Measurements from ENCODE around the gene TBC1D17. TPM values are rescaled to one million over a fixed set of nuclear protein-coding genes. Genes with fewer than 3 reads are reported as not detected.

TBC1D17 gene
- total and polyA plus RNA-seq, 9 donors: 5.1 to 41.7 (median 36.8) TPM

DNA sequence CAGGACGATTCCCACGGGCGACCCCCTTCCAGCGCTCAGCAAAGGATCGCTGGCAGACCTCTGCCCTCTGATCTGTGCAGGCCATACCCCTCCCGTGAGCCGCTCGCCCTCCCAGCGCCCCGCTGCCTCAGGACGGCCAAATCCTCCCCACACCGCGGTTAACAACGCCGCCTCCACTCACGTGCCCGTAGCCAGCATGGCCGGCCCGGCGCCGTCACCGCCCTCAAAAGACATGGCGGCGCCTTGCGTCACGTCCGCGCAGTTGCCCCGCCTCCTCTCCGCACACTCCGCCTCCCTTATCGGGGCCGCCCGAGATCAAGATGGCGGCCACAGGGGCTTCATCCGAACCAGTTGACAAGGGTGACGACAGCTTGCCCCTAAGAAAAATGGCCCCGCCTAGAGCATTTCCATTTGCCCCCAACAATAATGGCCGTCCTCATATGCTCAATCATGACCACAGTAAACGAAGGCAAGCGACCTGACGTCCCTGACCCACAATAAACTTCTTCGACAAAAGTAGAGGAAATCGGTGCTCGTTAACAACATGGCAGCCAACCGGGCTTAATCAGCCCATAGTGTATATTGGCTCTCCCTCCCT lies 981 bp upstream of the TBC1D17 start:
- Histone ChIP-seq H3K27me3 (ENCODE audit: control insufficient read depth, insufficient read depth, low read length) (no peaks in the 10 kb centered on the region), H3K9me3 (replicated peaks; ENCODE audit: control insufficient read depth, low read depth, low read length) (no peaks in the 10 kb centered on the region), H3K4me3 (ENCODE audit: low read length) (peak overlapping the region; percentile 87), H3K36me3 (ENCODE audit: control insufficient read depth, insufficient read depth, low read length) (peaks cover 43% of the 10 kb centered on the region), H3K27ac (ENCODE audit: low read length) (peak overlapping the region; percentile 99), H3K4me1 (ENCODE audit: control insufficient read depth, insufficient read depth, low read length) (peaks cover 24% of the 10 kb centered on the region)
- DNase-seq: peak; percentile 100
- 0% methylated on average over 45 of the region's 46 CpGs for WGBS (ENCODE audit: insufficient coverage)

DNA sequence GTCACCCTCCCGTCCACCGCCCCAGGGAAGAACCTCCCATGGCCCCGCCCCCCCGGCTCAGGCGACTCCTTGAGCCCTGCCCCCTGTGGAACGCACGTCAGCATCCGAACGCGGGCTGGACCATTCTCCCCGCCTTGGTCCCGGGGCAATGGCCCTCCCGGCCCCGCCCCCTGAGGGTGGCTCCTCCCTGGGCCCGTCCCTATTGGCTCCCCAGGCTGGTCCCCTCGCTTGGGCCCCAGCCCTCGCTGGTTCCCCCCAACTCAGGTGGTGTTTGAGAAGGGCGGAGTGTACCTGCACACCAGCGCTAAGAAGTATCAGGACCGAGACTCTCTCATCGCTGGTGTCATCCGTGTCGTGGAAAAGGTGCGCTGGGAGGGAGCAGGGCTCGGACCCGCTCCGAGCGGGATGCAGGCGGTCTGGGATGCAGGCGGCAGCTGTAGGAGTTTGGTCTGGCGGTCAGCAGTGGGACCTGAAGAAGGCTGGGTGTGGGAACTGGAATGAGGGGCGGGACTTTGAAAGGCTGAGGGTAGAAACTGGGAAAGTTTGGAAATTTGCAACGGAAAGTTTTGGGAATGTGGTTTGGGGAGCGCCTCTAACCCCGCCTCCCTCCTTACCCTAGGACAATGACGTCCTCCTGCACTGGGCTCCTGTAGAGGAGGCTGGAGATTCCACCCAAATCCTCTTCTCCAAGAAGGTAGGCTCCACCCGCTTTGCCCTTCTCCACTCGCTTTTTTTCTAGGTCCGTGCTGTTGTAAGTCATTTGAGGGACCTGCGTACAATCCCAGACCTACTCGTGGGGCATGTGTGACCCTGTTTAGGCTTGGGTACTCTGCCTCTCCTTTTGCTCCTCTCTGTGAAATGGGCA lies 609 bp downstream of the TBC1D17 start:
- peaks cover 55% of the 10 kb centered on the region for H3K36me3 ChIP-seq (ENCODE audit: control insufficient read depth, insufficient read depth, low read length)
- peaks cover 24% of the 10 kb centered on the region for H3K4me1 ChIP-seq (ENCODE audit: control insufficient read depth, insufficient read depth, low read length)
- WGBS (ENCODE audit: insufficient coverage): 2% methylated on average over 34 of the region's 41 CpGs
- peak overlapping the region; percentile 87 for H3K4me3 ChIP-seq (ENCODE audit: low read length)
- no peaks in the 10 kb centered on the region for H3K27me3 ChIP-seq (ENCODE audit: control insufficient read depth, insufficient read depth, low read length)
- no peaks in the 10 kb centered on the region for H3K9me3 ChIP-seq (replicated peaks; ENCODE audit: control insufficient read depth, low read depth, low read length)
- peak overlapping the region; percentile 99 for H3K27ac ChIP-seq (ENCODE audit: low read length)
- peak; percentile 99 for DNase-seq

DNA sequence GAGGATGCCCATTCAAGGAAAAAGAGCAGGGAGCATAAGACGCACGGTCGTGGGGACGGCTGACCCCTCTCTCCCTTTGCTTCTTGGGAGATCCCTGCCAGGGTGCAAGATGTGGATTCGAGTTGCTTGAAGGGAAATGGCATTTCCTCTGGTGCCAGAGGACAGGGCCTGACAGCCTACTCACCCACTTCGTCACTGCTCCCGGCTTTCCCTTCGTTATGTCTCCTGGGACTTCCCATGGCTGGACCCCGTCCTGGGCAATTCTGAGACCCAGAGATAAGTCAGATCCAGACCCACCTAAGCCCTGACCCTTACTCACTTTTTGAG lies 1.2 kb downstream of the TBC1D17 start:
- 80% methylated on average over 6 of the region's 9 CpGs for WGBS (ENCODE audit: insufficient coverage)
- Histone ChIP-seq H3K4me3 (ENCODE audit: low read length) (no peak overlapping the region), H3K36me3 (ENCODE audit: control insufficient read depth, insufficient read depth, low read length) (peaks cover 61% of the 10 kb centered on the region), H3K4me1 (ENCODE audit: control insufficient read depth, insufficient read depth, low read length) (peaks cover 24% of the 10 kb centered on the region), H3K9me3 (replicated peaks; ENCODE audit: control insufficient read depth, low read depth, low read length) (no peaks in the 10 kb centered on the region), H3K27ac (ENCODE audit: low read length) (peak overlapping the region; percentile 99), H3K27me3 (ENCODE audit: control insufficient read depth, insufficient read depth, low read length) (no peaks in the 10 kb centered on the region)
- DNase-seq: peak; percentile 52

DNA sequence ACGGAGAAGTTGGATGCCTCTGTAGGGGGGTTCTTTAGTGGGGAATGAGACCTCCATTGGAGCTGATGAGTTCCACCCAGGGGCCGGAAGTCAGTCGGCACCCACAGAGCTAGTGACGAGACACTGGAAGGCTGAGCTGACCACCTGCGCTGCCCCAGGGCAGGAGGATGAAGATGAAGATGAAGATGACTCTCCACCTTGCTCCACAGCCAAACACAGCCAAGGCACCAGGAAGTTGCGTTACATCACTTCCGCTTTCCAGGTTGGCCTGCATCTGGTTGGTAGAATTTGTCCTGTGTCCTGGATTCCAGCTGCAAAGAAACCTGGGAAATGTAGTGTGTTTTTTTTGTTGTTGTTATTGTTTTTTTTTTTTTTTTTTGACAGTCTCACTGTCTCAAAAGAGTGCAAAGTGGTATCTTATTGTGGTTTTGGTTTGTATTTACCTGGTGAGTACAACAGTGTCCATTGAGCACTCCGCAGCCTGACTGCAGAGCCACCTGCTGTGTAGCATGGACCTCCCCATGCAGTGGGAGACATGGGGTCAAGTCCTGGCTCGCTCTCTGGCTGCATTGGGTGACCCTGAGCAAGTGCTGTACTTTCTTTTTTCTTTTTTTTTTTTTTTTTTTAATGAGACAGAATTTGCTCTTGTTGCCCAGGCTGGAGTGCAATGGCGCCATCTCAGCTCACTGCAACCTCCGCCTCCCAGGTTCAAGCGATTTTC lies 1.9 kb downstream of the TBC1D17 start:
- H3K9me3 ChIP-seq (replicated peaks; ENCODE audit: control insufficient read depth, low read depth, low read length): no peaks in the 10 kb centered on the region
- peaks cover 24% of the 10 kb centered on the region for H3K4me1 ChIP-seq (ENCODE audit: control insufficient read depth, insufficient read depth, low read length)
- H3K27ac ChIP-seq (ENCODE audit: low read length): no peak overlapping the region
- H3K27me3 ChIP-seq (ENCODE audit: control insufficient read depth, insufficient read depth, low read length): no peaks in the 10 kb centered on the region
- WGBS (ENCODE audit: insufficient coverage): 92% methylated on average over 4 of the region's 12 CpGs
- peaks cover 61% of the 10 kb centered on the region for H3K36me3 ChIP-seq (ENCODE audit: control insufficient read depth, insufficient read depth, low read length)
- DNase-seq: peak; percentile 55
- no peak overlapping the region for H3K4me3 ChIP-seq (ENCODE audit: low read length)

DNA sequence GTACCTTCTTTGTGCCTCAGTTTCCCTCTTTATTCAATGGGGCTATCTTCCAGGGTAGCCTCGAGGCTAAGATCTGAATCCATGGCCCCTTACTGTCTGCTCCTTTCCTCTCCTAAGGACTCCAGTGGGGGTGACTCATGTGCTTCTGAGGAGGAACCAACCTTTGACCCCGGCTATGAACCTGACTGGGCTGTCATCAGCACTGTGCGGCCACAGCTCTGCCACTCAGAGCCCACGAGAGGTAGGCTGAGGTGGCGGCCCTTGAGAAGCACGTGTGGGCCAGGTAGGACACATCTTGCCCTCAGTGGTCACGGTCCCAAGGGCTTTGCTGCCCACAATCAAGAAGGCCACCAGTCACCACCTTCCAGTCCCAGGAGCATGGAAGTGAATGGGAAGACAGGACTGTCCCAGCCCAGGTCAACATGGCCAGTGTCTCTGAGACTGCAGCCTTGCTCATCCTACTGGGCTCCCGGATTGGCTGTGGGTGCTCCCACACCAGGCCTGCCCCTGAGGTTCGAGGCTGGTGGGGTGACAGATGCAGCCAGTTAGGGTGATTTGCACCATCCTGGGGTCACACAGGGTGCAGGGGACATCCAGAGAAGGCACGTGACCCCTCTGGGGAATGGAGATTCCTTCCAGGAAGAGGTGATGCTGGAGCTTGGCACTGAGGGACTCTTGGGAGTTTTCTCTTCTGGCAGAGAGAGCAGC lies 2.8 kb downstream of the TBC1D17 start:
- DNase-seq: no peak
- Histone ChIP-seq H3K4me1 (ENCODE audit: control insufficient read depth, insufficient read depth, low read length) (peaks cover 18% of the 10 kb centered on the region), H3K27ac (ENCODE audit: low read length) (no peak overlapping the region), H3K4me3 (ENCODE audit: low read length) (no peak overlapping the region), H3K36me3 (ENCODE audit: control insufficient read depth, insufficient read depth, low read length) (peaks cover 62% of the 10 kb centered on the region), H3K27me3 (ENCODE audit: control insufficient read depth, insufficient read depth, low read length) (no peaks in the 10 kb centered on the region), H3K9me3 (replicated peaks; ENCODE audit: control insufficient read depth, low read depth, low read length) (no peaks in the 10 kb centered on the region)
- 91% methylated on average over 10 of the region's 10 CpGs for WGBS (ENCODE audit: insufficient coverage)

DNA sequence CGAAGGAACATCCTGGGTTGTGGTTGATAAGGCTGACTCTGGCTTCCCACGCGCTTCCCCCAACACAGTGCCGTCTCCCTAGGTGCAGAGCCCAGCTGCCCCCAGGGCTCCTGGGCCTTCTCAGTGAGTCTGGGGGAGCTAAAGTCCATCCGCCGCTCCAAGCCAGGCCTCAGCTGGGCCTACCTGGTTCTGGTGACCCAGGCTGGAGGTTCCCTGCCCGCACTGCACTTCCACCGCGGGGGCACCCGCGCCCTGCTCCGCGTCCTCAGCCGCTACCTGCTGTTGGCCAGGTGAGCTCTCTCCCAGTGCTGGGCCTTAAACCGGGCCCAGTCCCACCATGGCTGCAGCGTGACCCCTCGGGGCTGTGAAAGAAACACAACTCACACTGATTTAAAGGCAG lies 3.7 kb downstream of the TBC1D17 start:
- Histone ChIP-seq H3K4me3 (ENCODE audit: low read length) (no peak overlapping the region), H3K9me3 (replicated peaks; ENCODE audit: control insufficient read depth, low read depth, low read length) (no peaks in the 10 kb centered on the region), H3K27ac (ENCODE audit: low read length) (no peak overlapping the region), H3K4me1 (ENCODE audit: control insufficient read depth, insufficient read depth, low read length) (peaks cover 11% of the 10 kb centered on the region), H3K27me3 (ENCODE audit: control insufficient read depth, insufficient read depth, low read length) (no peaks in the 10 kb centered on the region), H3K36me3 (ENCODE audit: control insufficient read depth, insufficient read depth, low read length) (peaks cover 62% of the 10 kb centered on the region)
- 98% methylated on average over 13 of the region's 17 CpGs for WGBS (ENCODE audit: insufficient coverage)
- DNase-seq: no peak

DNA sequence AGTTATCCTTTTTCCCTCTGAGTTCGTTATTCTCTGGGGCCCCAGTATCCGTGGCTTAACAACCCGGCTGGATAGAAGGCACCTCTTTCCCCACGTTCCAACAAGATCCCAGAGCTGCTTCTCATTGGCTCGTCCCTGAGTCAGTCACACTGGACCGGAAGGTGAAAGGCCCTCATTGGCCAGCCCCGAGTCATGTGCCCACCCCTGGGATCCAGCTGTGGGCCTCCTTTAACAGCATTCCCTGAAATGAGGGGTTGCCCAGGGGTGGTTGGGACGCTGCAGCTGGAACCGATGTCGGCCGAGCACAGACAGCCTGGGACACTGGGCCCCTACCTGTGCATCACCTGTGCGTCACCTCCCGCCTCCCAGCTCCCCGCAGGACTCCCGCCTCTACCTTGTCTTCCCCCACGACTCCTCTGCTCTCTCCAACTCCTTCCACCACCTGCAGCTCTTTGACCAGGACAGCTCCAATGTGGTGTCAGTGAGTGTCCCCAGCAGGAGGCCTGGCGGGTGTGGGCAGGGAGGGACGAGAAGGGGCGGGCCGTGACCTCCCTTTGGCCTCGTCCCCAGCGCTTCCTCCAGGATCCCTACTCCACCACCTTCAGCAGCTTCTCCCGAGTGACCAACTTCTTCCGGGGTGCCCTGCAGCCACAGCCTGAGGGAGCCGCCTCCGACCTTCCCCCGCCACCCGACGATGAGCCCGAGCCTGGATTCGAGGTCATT lies 4.3 kb downstream of the TBC1D17 start:
- no peak overlapping the region for H3K27ac ChIP-seq (ENCODE audit: low read length)
- peaks cover 11% of the 10 kb centered on the region for H3K4me1 ChIP-seq (ENCODE audit: control insufficient read depth, insufficient read depth, low read length)
- H3K27me3 ChIP-seq (ENCODE audit: control insufficient read depth, insufficient read depth, low read length): no peaks in the 10 kb centered on the region
- no peak overlapping the region for H3K4me3 ChIP-seq (ENCODE audit: low read length)
- 85% methylated on average over 26 of the region's 31 CpGs for WGBS (ENCODE audit: insufficient coverage)
- peaks cover 62% of the 10 kb centered on the region for H3K36me3 ChIP-seq (ENCODE audit: control insufficient read depth, insufficient read depth, low read length)
- no peaks in the 10 kb centered on the region for H3K9me3 ChIP-seq (replicated peaks; ENCODE audit: control insufficient read depth, low read depth, low read length)
- no peak for DNase-seq

DNA sequence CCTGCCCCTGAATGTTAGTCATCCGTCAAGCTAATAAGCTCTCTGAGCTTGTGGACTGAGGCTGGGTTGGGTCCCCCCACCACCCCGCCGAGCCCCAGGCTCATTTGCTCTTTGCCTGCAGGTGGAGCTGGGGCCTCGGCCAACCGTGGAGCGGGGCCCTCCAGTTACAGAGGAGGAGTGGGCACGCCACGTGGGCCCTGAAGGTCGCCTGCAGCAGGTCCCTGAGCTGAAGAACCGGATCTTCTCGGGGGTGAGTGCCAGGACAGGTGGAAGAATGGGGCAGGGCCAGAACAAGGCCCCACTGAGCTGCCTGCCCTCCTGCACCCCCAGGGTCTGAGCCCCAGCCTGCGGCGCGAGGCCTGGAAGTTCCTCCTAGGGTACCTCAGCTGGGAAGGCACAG lies 5.1 kb downstream of the TBC1D17 start:
- WGBS (ENCODE audit: insufficient coverage): 98% methylated on average over 14 of the region's 14 CpGs
- H3K27ac ChIP-seq (ENCODE audit: low read length): no peak overlapping the region

DNA sequence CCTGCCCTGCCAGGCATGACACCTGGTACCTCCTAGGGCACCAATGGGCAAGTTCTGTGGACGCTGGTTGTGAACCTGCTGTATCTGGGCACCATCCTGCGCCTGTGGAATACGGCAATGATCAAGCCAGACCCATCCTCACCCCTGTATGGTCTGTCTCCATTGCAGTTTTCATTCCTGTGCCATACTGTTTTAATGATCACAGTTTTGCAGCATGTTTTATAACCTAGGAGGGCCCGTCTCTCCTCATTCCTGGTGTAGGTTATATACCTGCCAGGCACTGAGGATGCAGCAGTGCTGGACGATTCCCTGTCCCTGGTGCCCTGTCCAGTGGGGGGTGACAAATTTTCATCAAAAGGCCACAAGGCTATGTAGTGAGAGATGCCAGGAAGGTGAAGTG lies 5.6 kb downstream of the TBC1D17 start:
- Histone ChIP-seq H3K4me3 (ENCODE audit: low read length) (no peak overlapping the region), H3K36me3 (ENCODE audit: control insufficient read depth, insufficient read depth, low read length) (peaks cover 68% of the 10 kb centered on the region), H3K4me1 (ENCODE audit: control insufficient read depth, insufficient read depth, low read length) (peaks cover 14% of the 10 kb centered on the region), H3K27me3 (ENCODE audit: control insufficient read depth, insufficient read depth, low read length) (no peaks in the 10 kb centered on the region), H3K27ac (ENCODE audit: low read length) (no peak overlapping the region), H3K9me3 (replicated peaks; ENCODE audit: control insufficient read depth, low read depth, low read length) (no peaks in the 10 kb centered on the region)
- DNase-seq: no peak
- 97% methylated on average over 5 of the region's 5 CpGs for WGBS (ENCODE audit: insufficient coverage)

More for the DNA sequence above, 5.1 kb downstream of the TBC1D17 start:
- DNase-seq: no peak
- no peak overlapping the region for H3K4me3 ChIP-seq (ENCODE audit: low read length)
- no peaks in the 10 kb centered on the region for H3K9me3 ChIP-seq (replicated peaks; ENCODE audit: control insufficient read depth, low read depth, low read length)
- peaks cover 14% of the 10 kb centered on the region for H3K4me1 ChIP-seq (ENCODE audit: control insufficient read depth, insufficient read depth, low read length)
- H3K36me3 ChIP-seq (ENCODE audit: control insufficient read depth, insufficient read depth, low read length): peaks cover 65% of the 10 kb centered on the region
- H3K27me3 ChIP-seq (ENCODE audit: control insufficient read depth, insufficient read depth, low read length): no peaks in the 10 kb centered on the region
